Hematopoietic multipotent progenitor cell treated with erythropoietin and hydrocortisone succinate and interleukin-3 and kit ligand, for 8 days (in vitro differentiated cells): ENCODE measurements around the gene TCOF1.

Experiments used
- DNase-seq: peaks from one replicate; pipeline ENCODE4 v3.0.0-alpha.2; 2015

The TCOF1 gene

DNA sequence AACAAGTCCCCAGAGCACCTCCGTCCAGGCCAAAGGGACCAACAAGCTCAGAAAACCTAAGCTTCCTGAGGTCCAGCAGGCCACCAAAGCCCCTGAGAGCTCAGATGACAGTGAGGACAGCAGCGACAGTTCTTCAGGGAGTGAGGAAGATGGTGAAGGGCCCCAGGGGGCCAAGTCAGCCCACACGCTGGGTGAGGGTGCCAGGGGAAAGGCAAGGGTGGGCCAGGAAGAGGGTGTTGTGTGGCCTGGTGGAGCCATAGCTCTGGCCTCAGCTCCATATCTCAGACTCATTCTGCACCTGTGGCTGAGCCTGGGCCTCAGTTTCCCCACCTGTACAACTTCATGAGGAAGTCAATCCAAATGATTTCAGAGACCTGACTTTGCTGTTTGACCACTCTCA is 34.5 kb downstream of the TCOF1 start:
- no peak for DNase-seq

DNA sequence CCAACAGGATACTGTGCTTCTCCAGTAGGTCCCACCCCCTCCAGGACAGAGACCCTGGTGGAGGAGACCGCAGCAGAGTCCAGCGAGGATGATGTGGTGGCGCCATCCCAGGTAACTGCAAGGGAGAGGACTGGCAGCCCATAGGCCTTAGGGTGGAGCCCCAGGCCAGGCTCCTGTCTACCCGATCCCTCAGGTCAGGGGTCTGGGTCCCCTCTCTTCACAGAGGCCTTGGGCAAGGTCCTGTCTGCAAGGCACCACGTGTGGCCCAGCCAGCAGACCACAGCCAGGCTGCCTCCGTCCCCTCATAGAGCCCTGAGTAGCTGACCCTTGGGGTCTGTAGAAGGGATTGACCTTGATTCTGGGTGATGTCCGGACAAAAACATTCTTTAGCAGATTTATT is 35.2 kb downstream of the TCOF1 start:
- DNase-seq = no peak

GRCh38 chr5:150393096-150393645 is 35.7 kb downstream of the TCOF1 start:
- DNase-seq = no peak

DNA sequence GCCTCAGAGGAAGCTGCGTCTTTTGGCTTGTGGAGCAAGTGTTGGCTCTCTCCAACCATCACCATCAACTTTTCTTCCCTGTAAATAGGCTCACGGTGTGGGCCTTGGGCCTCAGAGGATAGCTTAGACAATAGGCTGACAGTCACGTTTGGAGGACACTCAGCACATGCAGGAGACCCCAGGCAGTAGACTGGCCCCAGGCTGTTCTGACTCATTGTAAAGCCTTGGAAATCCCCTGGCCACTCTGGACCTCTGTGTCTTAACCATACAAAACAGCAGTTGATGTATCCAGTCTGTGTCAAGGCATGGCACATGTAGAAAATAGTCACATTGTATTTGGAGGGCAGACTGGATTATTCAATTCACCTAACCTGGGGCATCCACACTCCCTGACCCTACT is 36.6 kb downstream of the TCOF1 start:
- no peak for DNase-seq

GRCh38 chr5:150394912-150395687 is 37.6 kb downstream of the TCOF1 start:
- DNase-seq = no peak

DNA sequence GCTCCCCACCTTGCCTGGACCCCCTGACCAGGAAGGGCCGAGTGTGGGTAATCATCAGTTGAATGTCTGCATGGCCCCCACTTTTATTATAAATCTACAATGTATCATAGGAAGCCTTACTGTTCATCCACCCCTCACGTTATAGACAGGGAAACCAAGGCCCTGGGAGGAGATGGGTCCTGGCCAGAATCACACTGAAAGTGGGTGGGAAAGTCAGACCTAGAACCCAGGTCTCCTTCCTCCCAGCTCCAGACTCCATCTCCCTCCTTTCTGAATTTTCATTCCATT is 38.1 kb downstream of the TCOF1 start:
- DNase-seq = no peak

DNA sequence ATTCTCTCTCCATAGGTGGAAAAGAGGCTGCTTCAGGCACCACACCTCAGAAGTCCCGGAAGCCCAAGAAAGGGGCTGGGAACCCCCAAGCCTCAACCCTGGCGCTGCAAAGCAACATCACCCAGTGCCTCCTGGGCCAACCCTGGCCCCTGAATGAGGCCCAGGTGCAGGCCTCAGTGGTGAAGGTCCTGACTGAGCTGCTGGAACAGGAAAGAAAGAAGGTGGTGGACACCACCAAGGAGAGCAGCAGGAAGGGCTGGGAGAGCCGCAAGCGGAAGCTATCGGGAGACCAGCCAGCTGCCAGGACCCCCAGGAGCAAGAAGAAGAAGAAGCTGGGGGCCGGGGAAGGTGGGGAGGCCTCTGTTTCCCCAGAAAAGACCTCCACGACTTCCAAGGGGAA is 38.8 kb downstream of the TCOF1 start:
- DNase-seq = no peak

DNA sequence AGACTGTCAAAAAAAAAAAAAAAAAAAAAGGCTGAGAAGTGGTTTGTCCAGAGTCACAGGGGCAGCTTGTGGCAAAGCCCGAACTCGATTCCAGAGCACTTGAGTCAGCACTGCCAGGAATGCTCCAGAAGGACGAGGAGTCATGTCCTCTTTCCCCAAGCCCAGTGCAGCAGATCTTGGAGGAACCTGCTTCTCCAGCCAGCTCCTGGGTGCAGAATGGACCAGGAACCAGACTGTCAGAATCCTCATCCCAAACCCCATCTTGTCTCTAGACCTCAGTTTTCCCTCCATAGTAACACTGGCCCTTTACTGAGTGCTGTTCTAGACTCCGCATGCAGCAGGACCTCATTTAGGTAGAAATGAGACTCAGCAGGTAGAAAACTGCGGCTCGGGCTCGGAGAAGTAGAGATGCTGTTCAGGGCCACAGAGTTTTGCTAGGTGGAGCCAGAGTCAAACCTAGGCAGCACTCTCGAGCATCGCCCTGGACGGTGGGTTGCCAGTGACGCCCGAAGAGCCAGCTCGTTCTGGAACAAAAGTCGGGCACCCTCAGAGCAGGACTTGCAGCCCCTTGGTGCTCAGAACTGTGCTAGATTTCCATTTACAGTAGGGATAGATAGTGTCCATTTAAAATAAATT is 39.8 kb downstream of the TCOF1 start:
- DNase-seq = no peak

- DNase-seq = no peak
These were observed 40.6 kb downstream of the TCOF1 start for GRCh38 chr5:150397782-150398721.

DNA sequence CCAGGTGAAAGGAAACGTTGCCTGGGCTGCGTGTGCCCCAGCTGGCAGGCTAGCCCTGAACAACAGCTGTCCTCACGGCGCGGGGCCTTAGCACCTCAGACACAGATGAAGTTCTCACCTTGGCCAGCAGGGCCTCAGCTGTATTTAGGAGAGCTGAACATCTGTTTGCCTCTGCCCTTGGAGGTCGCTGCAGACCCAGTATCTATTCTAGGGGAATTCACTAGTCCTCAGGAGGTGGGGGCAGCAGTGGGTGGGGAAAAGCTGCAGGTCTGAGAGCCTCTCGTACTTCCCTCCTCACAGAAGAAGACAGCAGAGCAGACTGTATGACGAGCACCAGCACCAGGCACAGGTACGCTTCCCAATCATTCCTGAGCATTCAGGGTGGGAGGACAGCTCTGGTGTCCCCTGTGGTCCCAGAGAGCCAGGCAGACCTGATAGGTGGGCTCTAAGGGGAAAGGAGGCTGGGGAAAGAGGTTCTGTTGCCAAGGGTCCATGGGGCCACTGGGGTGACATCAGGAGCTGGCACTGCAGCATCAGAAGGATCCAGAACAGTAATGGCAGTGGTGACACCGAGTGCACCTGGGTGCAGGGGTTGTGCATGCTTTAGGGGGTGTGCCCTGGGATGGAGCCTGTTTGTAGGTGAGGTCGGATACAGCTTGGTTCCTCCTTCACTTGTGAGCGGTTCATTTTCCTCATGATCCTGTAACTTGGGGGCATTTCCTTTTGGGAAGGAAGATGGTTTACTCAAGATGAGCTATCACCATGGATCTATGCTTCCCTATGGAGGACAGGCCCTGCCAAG is 41.4 kb downstream of the TCOF1 start:
- DNase-seq = no peak

DNA sequence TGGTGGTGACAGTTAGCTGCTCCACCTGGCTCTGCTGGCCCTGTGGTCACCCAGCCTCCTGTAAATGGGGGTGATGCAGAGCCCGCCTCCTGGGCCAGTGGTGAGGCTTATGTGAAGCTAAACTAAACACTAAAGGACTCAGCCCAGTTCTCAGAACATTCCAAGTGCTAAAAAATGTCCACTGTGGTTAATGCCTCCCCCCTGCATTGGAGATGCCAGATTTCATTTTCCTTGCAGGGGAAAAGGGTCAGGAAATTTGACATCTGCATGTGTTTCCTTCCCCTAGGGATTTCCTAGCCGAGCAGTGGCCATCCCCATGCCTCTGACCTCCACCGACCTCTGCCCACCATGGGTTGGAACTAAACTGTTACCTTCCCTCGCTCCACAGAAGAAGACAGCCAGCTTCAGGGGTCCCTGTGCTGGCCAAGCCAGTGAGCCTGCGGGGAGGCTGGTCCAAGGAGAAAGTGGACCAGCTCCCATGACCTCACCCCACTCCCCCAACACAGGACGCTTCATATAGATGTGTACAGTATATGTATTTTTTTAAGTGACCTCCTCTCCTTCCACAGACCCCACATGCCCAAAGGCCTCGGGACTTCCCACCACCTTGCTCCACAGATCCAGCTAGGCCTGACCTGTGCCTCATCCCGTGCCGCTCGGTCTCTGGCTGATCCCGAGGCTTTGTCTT is 42.2 kb downstream of the TCOF1 start:
- no peak for DNase-seq

DNA sequence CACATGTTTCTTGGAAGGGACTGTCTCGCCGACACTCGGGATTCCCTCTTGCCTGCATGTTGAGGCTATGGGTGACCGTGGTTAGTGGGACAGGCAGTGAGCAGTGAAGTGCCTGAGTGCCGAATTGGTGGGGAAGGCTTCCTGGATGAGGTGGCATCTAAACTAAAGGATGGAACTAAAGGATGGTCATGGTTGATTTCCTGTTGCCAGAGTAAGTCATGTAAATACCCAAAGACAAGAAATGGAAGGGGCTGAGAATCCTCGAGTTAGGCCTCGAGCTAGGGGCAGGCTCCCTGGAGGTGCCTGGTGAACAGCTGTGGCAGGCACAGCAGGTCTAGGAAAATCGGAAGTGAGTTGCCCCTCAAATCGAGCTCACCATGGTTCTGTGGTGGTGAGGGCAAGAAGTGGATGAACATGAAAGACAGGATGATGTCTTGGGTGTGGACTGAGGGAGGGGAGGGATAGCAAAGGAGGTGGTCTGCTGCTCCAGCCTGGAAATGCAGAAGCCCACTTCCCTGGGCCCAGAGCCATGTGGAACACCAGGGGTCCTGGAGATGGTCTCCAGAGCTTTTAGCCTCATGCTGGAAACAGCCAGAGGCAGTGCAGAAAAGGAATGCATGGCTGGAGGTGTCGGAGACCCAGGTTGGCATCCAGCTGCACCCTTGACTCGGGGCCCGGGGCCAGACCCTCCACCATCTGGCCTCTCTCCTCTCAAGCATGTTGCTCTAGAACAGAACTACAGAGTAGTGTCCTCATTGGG is 43.0 kb downstream of the TCOF1 start:
- DNase-seq = no peak

GRCh38 chr5:150401076-150401375 is 43.5 kb downstream of the TCOF1 start:
- DNase-seq = peak; percentile 12

- DNase-seq = no peak
These were observed 44.1 kb downstream of the TCOF1 start for GRCh38 chr5:150401376-150402228.

DNA sequence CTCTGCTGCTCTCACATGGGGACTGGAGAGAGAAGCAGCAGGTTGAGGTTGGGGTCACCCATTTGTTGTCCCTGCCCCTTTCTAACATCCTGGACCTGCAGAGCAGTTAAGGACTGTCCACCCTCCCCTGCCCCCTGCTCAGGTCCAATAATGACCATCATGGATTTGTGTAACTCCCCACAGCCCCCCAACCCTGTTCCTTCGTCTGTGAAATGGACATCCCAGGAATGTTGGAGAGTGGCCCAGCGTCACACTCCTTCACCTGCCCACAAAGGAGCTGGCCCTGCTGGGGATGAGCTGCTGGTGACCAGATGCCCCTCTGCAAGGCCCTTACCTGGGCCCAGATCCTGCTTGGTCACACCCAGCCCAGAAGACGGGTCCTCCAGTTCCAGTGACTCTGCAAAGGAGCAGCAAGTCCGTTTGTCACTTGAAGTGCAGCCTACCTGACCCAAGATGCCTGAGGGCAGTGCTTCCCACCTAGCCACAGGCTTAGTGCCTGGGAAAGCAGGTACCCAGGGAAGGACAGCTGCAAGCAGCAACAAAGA is 44.8 kb downstream of the TCOF1 start:
- DNase-seq = no peak

GRCh38 chr5:150402901-150403342 is 45.4 kb downstream of the TCOF1 start:
- DNase-seq = no peak

DNA sequence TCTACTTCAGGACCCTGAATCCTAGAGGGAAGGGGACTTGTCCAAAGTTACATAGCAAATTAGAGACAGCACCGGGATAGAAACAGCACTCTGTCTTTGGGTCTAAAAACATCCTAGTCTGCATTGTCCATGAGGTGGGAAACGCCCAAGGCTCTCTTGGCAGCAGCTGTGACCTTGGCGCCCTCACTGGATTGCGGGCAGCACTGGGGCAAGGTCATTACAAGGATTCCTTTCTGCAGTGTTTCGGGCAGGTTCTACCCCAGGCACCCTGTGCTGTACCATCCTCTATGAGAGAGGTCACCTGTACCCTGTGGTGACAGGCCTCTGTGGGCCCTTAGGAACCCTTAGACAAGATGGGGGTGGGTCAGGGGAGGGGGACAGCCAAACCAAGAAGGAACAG is 46.6 kb downstream of the TCOF1 start:
- DNase-seq = no peak

DNA sequence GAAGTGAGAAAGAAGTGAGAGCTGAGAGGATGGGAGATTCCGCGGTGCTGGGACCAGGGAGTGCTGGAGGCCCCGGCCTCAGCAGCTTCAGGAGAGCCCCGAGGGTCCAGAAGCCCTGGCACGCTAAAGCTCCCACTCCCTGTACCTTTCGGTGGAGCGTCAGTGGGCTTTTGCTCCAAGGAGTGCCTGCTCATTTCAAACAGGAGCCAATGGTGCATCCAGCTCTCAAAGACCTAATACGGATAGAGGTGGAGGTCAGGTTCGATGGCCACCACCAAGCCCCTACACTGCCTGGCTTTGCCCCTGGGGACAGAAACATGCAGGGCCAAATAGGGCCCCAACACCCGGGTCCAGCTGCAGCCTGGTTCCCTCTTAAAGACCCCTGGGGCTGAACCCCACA is 47.0 kb downstream of the TCOF1 start:
- DNase-seq = no peak

DNA sequence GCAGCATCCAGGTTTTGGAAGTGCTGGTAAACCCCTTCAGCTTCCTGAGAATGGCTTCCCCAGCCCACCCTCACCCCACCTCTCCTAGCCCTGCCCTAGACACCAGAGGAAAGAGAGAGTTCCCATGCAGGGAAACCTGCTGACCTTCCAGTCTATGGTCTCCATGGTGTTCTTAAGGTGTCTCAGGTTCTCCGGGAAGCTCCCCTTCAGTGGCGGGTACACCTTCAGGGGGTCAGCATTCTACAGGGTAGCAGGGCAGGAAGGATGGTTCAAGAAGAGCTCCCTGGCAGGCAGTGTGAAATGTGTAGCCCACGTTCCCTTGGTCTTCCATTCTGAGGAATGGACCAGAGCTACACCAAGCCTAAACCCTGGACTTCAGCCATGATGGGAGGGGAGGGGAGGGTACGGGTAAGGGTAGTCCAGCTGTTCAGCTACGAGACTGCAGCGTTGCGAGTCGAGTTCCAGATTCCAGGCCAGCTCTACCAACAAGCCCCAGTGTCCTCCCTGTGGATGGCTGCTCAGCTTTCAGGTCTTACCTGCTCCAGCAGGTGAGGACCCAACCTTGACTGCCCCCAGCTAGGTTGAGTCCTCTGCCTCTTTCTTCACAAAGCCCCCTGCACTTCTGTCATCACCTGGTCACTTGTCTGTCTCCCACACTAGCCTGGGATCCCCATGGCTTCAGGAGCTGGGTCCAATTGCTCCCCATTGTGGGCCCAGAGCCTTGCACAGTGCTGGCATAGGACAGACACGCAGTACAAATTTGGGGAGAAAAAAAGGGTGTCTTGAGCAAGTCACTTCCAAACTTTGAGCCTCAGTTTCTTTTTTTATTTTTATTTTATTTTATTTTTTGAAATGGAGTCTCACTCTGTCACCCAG is 47.7 kb downstream of the TCOF1 start:
- DNase-seq = no peak
